ENCODE results near the gene PTPRT.

DNA sequence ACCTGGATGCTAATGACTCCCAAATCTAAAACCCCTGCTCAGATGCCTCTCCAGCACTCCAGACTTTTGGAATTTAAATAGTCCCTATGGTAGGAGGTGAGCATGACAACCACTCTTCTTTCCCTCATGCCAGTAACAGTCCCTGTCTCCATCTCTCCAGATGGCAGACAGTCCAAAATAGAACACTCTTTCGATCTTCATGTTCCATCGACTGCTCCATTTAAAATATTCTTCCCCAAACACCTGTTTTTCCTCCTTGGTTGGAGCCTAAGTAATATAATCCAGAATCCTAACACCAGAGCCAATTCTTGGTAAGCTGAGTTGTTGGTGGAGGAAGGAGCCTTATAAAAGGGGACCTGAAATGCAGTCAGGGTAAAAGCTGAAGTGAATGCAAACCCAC lies 848.1 kb downstream of the PTPRT start:
- no peak for TF ChIP-seq CTCF (conservative IDR thresholded peaks at IDR 0.05 in 1 of 2, IDR thresholded peaks at IDR 0.05 in 1 of 2; ENCODE audit: low read depth in 1 of 2, low read length in 2 of 2)
- TF ChIP-seq EZH2 (IDR thresholded peaks at IDR 0.05; ENCODE audit: low read length, missing control alignments), result no peak
